ENCODE measurements around the gene TPH2.

TPH2 gene

DNA sequence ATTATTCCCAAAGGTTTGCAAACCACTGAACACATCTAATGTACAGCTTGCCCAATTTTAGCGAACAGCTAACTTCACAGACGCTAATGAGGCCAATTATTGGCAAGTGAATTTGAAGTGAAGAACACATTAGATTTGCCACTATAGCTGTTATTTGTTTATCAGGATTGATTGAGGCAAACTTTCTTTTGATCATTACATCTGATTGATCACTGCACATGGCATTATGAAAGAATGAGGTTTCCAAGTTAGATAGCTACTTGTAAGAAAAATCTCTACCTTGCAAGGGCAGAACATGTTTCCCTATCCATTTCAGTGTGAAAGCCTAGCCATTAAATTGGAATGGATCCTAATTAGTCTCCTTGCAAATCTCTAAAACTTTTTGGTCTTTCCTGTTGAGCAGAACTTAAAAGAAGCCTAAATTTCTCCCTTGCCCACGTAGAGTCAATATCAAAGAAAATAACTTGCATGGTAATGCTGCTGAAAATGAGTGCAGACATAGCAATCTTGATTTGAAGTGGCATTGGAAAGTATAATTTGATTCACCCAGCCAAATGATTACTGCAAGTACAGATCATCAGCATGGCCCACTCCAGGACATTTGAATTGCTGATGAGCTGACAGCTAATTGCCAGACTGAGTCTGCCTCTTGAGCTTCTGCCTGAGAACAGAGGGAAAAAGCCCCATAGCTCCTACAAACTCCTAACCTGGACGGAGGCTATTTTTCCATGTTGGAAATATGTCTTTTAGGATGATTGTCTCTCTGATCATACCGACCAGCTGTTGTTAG lies 98.6 kb downstream of the TPH2 start:
- no peak for DNase-seq

DNA sequence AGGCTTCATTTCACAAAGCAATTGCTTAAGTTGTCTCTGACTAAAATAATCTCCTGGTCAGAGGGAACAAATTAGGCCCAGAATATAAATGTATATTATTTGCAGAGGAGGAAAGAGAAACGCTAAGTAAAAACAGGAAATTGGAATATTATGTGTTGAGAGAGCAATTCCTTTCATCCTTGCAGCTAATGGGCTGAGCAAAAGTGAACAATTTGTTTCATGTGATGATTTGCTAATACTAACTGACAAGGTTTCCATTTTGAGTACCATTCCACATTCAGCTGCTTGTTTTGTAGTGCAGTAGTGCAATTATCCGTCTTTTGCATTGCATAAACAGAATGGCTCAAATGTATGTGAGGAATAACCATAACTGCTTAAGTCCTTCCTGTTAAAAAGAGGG lies 103.2 kb downstream of the TPH2 start:
- DNase-seq, result no peak

DNA sequence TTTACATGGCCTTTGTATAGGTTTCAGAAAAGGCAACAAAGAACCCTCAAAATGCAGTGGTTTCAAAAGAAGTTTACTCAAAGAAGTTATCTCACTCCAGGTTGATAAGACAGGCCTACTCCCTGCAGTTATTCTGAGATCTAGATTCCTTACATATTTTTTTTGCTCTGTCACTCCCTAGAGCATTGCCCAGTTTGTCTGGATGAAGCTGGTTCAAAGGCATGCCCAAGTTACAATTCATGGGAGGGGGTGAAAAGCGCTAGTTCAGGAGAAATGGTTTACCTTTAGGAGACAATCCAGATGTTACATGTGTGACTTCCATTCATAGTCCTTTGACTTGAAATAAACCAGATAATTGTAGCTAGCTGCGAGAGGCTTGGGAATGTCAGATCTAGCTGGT lies 115.0 kb downstream of the TPH2 start:
- DNase-seq, result no peak

DNA sequence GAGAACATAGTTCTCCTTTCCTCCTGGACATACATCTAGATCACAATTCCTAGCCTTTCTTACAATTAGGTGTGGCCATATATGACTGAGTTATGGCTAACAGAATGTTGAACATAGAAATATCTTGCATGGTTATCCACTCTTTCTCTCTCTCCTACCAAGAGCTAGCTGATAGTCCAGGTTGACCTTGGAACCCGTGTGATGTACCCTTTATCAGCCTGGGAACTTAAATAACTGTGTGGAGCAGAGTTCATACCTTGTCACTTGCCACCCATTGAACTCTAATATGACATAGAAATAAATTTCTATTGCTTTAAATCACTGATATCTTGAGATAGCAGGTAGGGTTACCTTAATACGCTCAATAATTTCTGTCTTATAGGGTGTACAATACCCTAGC lies 115.9 kb downstream of the TPH2 start:
- no peak for DNase-seq

DNA sequence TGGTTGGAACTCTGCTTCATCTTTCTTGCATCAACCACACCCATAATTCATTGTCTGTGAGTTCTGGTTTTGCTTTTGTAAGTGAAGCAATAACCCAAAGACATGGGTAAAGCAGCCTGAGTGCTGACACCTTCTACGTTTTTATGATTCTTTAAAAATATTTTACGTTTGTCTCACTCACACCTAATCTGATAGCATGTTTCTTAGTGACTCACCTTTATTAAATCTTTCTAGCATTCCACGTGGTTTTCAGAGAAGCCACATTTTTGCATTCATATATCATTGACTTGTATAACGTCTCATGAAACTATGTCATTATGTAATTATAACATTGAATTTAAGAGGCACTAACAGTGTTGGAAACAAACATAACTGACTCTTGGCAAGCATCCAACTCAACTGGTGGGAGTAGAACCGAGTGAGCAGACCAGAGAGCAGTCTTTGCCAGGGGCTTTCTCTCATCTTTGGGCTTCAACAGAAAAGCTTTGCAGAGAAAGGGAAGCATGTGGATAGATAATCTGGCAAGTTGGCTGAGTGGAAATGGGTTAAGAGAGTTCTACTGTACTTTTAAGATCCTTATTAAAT lies 118.8 kb downstream of the TPH2 start:
- DNase-seq, result no peak

DNA sequence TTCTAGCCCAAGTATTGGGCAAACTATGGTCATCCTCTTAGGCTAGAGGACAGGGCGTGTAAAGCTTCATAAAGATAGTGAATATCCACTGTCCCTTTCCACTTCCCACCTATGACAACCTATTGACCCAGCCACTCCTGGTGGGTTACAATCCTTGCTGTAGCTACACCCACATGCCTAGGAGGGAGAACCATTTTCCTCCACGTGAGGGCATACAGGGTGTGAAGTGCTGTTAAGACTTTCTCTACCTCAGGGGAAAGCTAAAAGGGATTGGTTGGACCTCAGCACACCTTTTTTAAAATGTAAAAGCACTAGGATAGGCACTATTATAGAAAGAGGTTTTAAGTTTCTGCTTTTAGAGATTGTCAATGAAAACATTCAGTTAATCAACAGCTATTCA lies 124.4 kb downstream of the TPH2 start:
- no peak for DNase-seq

DNA sequence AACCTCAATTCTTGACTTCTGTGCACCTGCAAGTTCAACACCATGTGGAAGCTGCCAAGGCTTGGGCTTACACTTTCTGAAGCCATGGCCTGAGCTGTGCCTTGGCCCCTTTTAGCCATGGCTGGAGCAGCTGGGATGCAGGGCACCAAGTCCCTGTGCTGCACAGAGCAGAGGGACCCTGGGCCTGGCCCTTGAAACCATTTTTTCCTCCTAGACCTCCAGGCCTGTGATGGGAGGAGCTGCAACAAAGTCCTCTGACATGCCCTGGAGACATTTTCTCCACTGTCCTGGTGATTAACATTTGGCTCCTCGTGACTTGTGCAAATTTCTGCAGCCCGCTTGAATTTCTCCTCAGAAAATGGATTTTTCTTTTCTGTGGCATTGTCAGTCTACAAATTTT lies 132.4 kb downstream of the TPH2 start:
- DNase-seq, result no peak

DNA sequence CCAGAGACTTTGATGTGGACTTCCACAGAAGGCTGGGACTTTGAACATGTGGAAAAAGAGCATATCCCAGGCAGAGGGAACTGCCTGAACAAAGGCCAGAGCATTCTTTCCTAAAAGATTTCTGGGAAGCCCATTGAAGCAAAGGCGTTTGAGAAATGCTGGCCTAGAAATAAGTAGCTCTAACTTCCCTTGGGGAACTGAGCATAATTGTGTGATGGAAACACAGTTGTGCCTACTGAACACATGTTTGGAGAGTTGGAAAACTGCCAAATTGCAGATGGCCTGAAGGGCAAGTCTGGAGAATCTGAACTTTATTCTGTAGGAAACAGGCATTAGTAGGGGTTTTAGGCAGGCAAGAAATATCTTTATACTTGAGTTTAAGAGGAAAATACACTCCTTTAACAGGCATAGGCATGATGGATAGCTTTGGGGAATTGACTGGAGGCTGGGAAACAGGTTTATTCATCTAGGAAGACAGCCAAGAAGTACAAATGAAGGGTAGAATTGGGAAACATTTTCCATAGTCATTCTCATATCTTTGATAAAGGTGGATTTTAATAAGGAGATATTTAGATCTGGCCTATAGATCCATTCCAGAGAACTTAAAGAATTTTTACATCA lies 134.1 kb downstream of the TPH2 start:
- DNase-seq, result no peak

DNA sequence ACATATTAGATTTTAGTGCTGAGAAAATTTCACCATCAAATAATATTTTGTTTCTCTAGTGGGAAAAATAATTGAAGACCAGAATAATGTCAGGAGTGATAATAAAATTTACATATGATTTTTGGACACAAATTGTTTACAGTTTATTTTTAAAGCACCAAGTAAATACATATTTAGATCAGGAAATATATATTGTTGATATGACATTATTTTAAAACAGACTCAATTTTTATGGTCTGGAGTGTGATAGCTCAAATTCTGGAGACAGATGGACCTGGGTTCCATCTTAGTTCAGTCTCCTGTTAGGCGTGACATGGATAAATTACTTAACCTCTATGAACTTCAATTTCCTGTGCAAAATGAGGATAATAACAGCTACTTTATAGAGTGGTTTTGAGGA lies 135.4 kb downstream of the TPH2 start:
- no peak for DNase-seq

DNA sequence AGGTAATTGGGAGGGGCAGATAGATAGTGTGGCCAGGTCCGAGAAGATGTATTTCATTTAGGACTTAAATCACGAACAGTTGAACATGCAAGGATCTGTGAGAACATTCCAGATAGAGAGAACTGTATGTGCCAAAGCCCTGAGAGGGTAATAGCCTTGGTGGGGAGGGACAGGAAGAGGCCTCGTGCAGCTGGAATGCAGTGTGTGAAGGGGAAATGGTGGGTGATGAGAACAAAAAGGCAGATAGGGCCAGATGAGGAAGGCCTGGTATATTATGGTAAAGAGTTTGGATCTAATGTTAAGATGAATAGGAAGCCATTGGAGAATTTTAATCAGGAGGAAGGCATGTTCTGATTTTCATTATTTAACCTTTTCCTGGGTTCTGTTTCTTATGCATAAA lies 136.3 kb downstream of the TPH2 start:
- DNase-seq, result no peak

DNA sequence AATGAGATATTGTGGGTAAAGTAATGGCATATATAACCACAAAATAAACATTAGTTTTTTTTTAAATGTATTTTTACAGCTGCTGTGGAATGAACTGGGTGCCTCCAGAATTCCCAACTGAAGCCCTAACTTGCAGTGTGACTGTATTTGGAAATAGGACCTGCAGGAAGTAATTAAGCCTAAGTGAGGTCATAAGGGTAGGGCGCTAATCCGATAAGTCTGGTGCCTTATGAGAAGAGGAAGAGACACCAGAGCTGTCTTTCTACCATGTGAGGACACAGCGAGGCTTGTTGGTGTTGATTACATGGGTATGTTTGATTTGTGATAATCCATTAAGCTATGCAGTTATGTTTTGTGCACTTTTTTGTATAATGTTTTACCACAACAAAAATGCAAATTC lies 136.8 kb downstream of the TPH2 start:
- DNase-seq, result no peak

DNA sequence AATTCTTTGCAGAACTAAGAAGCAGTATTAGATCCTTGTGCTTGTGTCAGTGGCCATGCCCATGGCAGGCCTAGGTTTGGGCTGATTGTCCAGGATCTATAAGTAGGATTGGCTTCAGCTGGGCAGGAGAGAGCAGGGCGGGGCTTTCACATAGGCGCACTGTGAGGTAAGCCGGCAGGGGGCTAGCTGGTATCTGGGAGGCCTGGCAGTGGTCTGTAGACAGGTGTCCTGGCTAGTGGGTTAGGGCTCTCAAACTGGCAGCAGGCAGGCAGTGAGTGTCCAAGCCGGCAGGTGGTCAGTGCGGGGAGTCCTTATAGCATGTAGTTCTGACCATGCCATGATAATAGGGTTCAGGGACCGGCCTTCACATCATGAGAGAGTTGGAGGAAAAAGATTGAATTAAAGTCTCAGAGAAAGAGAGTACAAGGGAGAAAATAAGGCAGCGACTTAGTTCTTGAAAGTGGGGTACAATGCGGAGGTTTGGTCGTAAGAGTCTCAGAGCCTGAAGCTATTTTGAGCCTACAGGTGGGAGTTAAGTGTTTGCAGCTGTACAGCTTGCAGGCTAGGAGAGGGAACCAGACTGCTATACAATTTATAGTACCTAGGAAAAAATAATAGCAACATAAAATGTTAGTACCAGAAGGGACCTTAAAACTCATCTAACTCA lies 137.4 kb downstream of the TPH2 start:
- no peak for DNase-seq

DNA sequence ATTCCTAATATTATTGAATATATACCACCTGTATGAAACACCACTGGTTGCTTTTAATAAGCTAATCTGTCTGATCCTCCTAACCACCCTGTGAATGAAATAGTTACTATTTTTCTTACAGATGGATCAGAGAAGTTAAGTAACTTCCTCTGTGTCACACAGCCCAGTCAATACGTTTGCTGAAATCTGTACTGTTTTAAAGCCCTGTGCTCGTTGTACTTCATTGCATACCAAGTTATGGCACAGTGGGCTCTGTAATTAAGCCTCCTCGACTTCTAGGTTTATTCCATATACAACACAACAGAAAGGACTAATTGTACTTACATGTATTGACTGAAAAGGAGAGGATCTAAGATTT lies 137.9 kb downstream of the TPH2 start:
- DNase-seq, result no peak

DNA sequence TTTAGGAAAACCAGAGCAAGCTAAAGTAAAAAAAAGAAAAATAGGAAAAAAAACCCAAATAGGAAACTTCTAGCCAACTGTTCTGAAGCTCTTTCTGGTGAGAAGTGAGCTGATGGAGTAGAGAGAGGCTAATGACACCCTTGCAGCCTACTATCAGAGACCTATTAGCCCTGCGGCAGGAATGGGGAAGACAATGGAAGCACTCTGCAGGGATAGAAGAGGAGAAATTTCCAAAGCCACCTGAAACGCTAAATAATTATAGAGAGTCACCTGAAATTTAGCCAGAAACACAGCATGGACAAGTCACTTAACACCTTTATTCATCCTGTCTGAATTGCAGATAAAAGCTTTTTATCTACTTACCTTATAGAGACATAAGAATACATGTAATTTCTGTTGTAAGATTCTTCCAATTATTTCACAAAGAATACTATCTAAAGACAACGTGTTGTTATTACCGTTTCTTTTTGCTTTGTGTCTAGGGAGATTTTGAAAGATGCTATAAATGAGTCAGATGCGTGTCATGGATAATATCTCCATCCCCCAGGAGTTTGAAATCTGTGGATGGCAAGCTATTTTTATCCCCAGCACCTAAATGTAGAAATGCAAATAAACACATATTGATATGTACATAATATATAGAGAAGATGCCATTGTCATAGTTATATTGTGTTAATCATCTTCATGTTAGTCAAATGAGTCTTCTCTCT lies 138.6 kb downstream of the TPH2 start:
- DNase-seq, result no peak

DNA sequence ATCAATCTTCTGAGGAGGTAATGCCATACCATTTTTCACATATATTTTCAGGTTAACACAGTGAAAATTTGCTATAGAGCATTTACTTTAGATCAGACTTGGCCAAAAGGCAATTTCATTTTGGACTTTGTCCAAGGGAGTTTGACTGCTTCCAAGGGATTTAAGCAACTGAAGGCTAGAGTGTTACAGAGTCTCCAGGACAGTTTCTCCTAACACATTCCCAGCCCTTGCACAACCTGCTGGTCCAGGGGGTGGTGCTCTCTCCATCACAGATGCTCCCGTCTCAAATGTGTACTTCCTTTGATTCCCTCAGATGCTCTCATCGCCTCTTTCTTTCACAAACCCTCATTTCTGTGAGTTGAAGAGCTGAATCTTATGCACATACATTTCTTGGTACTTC lies 143.1 kb downstream of the TPH2 start:
- DNase-seq, result no peak

Data from activated CD4-positive, alpha-beta T cell treated with anti-CD3 and anti-CD28 coated beads, Interleukin-10, Interleukin-2, amounts not matched to agents 100 ng/mL and 50 ng/mL, durations not matched to agents 16 hours and 8 hours (primary cell).